ENCODE measurements around the gene GPC3. TPM values are rescaled to one million over a fixed set of nuclear protein-coding genes. Genes with fewer than 3 reads are reported as not detected.

Gene GPC3
- total and polyA plus RNA-seq, 2 of the 4 experiments (the other 2 are of a cell fraction) = not detected

DNA sequence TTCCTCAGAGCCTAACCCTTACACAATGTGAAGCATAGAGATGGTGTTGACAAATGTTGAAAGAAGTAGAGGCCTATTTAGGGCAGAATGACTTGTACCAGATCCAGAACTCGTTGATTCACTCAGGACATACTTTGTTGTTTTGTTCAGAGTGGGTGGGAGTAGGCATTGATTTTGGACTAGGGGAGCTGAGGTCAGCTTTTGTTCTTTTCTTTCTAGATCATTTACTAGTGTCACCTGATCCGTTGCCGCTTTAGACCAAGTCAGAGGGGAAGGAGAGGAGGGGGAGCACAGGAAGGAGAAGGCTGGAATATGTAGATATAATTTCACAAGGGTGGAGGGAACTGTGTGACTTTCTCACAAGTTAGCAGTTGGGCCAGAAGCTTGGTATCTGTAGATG is 287.7 kb downstream of the GPC3 start:
- in situ Hi-C loops (cut with MboI; ENCODE audit: low sequenced_read_pairs) = no loop called here
- H4K8ac ChIP-seq (ENCODE audit: low read depth in 2 of 2, low read length in 2 of 2) = no peak overlapping the region

More for the DNA sequence above, 287.7 kb downstream of the GPC3 start:
- CTCF ChIA-PET = interaction anchor here (0.7 to 2.0 kb wide), 6 partner anchors 8 to 223 kb away, joined by 3 to 9 read pairs (median 4); no protein-coding TSS in a partner anchor
- no TSS peak for BruUV-seq (replicated peaks)
- DNase-seq (no peak), ATAC-seq (ENCODE audit: low read depth) (no peak)
- Histone ChIP-seq H3K14ac (replicated peaks; ENCODE audit: low read depth, low read length) (no peak overlapping the region), H3K18ac (ENCODE audit: low read depth, low read length) (no peak overlapping the region), H3K4ac (ENCODE audit: low read depth, low read length) (no peak overlapping the region), H3K4me1 (ENCODE audit: control insufficient read depth, insufficient read depth, low read length) (no peaks in the 10 kb centered on the region), H2AFZ (replicated peaks; ENCODE audit: low read length, poor library complexity) (no peak overlapping the region), H4K20me1 (ENCODE audit: insufficient read depth, low read length) (no peaks in the 10 kb centered on the region), H3K36me3 (ENCODE audit: control insufficient read depth, insufficient read depth, low read length) (no peaks in the 10 kb centered on the region), H3K27ac (ENCODE audit: insufficient read depth, low read length) (no peak overlapping the region), H3K56ac (ENCODE audit: extremely low read depth, insufficient read depth, low read length) (no peak overlapping the region), H4K5ac (ENCODE audit: low read depth, low read length) (no peak overlapping the region), H3K9ac (ENCODE audit: low read depth, low read length) (no peak overlapping the region), H3K79me1 (ENCODE audit: low read depth in 1 of 2, low read length in 2 of 2) (no peaks in the 10 kb centered on the region), H2BK120ac (ENCODE audit: low read depth, low read length) (no peak overlapping the region), H2BK5ac (ENCODE audit: low read depth, low read length, poor library complexity, severe bottlenecking) (no peak overlapping the region), H3K4me3 (ENCODE audit: insufficient read depth, low read depth, low read length) (no peak overlapping the region), H3K23ac (ENCODE audit: low read depth, low read length) (no peak overlapping the region), H3K9me3 (ENCODE audit: control insufficient read depth, insufficient read depth, low read length) (no peaks in the 10 kb centered on the region), H2AK5ac (ENCODE audit: low read depth, low read length) (no peak overlapping the region), H2AK9ac (replicated peaks; ENCODE audit: low read depth, low read length, poor library complexity) (no peak overlapping the region), H3K4me2 (ENCODE audit: low read depth, low read length) (no peak overlapping the region), H2BK15ac (ENCODE audit: low read depth, low read length) (no peak overlapping the region), H4K91ac (ENCODE audit: insufficient read depth, low read depth, low read length) (no peak overlapping the region), H2BK20ac (ENCODE audit: low read depth, low read length) (no peak overlapping the region), H3K27me3 (ENCODE audit: control insufficient read depth, insufficient read depth, low read length) (peaks cover 13% of the 10 kb centered on the region), H3K9me1 (ENCODE audit: insufficient read depth, low read length) (no peaks in the 10 kb centered on the region)
- dilution Hi-C loops (cut with HindIII; ENCODE audit: low sequenced_read_pairs, unreplicated experiment) = no loop called here
- no CpG with 5 or more reads among the region's 3 CpGs for WGBS, 2 experiments (ENCODE audit: extremely low coverage in 2 of 2, insufficient read length in 1 of 2)
- POLR2A ChIA-PET (ENCODE audit: unreplicated experiment) = no interaction called here
- intact Hi-C loops (cut with micrococcal nuclease) = loop anchor here (1.0 to 10.0 kb wide), 3 partner anchors 79 to 327 kb away; no protein-coding TSS in a partner anchor
- TF ChIP-seq FOS (IDR thresholded peaks at IDR 0.05; ENCODE audit: low read depth, low read length) = no peak
- no peak for TF ChIP-seq MXI1 (IDR thresholded peaks at IDR 0.05; ENCODE audit: borderline replicate concordance, low read depth, low read length)
- no peak for TF ChIP-seq RAD21 (IDR thresholded peaks at IDR 0.05; ENCODE audit: low read length)
- no peak for TF ChIP-seq CEBPB (IDR thresholded peaks at IDR 0.05; ENCODE audit: low read depth, low read length)
- TF ChIP-seq SMC3 (IDR thresholded peaks at IDR 0.05; ENCODE audit: low read depth, low read length) = no peak
- TF ChIP-seq CHD1 (IDR thresholded peaks at IDR 0.05; ENCODE audit: low read depth, low read length) = no peak
- TF ChIP-seq, protein P1, sequence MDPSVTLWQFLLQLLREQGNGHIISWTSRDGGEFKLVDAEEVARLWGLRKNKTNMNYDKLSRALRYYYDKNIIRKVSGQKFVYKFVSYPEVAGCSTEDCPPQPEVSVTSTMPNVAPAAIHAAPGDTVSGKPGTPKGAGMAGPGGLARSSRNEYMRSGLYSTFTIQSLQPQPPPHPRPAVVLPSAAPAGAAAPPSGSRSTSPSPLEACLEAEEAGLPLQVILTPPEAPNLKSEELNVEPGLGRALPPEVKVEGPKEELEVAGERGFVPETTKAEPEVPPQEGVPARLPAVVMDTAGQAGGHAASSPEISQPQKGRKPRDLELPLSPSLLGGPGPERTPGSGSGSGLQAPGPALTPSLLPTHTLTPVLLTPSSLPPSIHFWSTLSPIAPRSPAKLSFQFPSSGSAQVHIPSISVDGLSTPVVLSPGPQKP (IDR thresholded peaks at IDR 0.05; ENCODE audit: borderline replicate concordance, low read depth, low read length) = no peak
- TF ChIP-seq RFX5 (IDR thresholded peaks at IDR 0.05; ENCODE audit: low read depth, low read length) = no peak
- no peak for TF ChIP-seq USF2 (IDR thresholded peaks at IDR 0.05; ENCODE audit: low read depth, low read length)
- TF ChIP-seq NFE2L2 (IDR thresholded peaks at IDR 0.05; ENCODE audit: low read depth, low read length) = no peak
- no peak for TF ChIP-seq POLR2A (IDR thresholded peaks at IDR 0.05; ENCODE audit: low read depth, low read length)
- TF ChIP-seq, protein P2, sequence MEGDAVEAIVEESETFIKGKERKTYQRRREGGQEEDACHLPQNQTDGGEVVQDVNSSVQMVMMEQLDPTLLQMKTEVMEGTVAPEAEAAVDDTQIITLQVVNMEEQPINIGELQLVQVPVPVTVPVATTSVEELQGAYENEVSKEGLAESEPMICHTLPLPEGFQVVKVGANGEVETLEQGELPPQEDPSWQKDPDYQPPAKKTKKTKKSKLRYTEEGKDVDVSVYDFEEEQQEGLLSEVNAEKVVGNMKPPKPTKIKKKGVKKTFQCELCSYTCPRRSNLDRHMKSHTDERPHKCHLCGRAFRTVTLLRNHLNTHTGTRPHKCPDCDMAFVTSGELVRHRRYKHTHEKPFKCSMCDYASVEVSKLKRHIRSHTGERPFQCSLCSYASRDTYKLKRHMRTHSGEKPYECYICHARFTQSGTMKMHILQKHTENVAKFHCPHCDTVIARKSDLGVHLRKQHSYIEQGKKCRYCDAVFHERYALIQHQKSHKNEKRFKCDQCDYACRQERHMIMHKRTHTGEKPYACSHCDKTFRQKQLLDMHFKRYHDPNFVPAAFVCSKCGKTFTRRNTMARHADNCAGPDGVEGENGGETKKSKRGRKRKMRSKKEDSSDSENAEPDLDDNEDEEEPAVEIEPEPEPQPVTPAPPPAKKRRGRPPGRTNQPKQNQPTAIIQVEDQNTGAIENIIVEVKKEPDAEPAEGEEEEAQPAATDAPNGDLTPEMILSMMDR (conservative IDR thresholded peaks at IDR 0.05; ENCODE audit: low read depth, low read length) = no peak
- TF ChIP-seq RCOR1 (IDR thresholded peaks at IDR 0.05; ENCODE audit: insufficient replicate concordance, low read length) = no peak
- no peak for TF ChIP-seq MAFK (IDR thresholded peaks at IDR 0.05; ENCODE audit: low read depth, low read length)
- no peak for TF ChIP-seq MAZ (IDR thresholded peaks at IDR 0.05; ENCODE audit: borderline replicate concordance, low read depth, low read length)
- no peak for TF ChIP-seq BHLHE40 (IDR thresholded peaks at IDR 0.05; ENCODE audit: low read depth, low read length)

All from IMR-90 (cell line).